HG03060 (cell line): Measurements from ENCODE around the gene SLX4IP.

Source experiments
- ATAC-seq: cut with Tn5 transposase; IDR thresholded peaks from one replicate; pipeline ENCODE4 v1.9.1; 2021; ENCODE audit warnings: low read depth, moderate number of reproducible peaks; ENCODE audit not compliant: unreplicated experiment

The SLX4IP gene

DNA sequence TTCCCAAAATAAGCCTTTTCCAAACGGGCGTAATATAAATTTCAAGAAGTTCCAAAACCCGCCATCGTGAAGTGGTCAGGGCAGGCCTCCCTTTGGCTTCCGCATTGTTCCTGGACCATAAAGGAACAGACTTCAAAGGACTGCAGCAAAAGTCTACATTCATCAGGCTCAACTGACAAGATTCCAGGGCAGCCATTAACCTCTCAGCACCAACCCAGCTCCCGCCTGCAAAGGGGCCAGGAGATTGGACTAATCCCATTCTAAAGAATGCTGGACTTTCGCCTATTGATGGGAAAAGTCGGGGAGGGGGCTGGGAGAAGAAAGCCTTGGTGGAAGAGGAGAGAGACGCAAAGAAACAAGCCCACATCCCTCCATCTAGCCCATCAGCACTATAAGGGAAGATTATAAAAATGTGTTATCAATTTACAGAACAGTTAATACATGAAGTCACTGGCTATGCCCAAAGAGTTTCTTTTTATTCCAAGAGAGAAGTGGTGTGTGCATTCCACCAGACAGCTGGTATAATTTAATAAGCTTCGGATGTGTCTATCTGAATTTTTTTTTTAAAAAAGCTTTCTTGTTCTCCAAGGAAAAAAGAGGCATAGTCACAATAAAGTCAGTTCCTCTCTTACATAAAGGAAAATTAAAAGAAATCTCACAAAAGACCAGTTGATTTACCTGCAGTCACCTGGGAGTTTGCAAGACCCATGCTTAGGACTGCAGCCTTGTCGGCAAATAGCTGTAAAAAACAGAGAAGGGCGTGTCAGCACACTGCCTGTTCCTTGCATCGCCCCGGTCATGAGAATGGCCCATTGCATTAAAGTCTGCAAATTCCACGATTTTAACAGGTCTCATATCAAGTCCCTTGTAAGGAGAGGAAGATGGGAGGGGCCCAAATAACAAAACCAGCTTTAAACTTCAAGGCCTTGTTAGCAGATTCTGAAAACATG lies 220.9 kb downstream of the SLX4IP start:
- ATAC-seq, result no peak

DNA sequence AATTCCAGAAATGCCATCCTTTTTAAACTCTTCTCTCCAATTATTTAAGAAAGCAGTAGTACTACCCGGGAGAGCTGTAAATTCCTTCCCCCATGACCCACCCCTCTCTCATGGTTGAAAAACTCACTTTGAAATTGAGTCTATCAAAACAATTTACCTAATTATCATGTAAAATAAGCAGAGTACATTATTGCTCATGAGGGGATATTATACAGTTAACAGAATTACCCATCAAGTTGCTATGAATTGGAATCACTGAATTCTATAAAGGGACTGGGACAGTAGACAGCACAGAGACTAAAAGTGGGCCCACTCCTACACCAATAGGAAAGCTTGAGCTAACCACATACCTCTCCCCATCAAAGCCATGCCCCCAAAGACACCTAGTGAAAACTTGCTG lies 222.3 kb downstream of the SLX4IP start:
- no peak for ATAC-seq

DNA sequence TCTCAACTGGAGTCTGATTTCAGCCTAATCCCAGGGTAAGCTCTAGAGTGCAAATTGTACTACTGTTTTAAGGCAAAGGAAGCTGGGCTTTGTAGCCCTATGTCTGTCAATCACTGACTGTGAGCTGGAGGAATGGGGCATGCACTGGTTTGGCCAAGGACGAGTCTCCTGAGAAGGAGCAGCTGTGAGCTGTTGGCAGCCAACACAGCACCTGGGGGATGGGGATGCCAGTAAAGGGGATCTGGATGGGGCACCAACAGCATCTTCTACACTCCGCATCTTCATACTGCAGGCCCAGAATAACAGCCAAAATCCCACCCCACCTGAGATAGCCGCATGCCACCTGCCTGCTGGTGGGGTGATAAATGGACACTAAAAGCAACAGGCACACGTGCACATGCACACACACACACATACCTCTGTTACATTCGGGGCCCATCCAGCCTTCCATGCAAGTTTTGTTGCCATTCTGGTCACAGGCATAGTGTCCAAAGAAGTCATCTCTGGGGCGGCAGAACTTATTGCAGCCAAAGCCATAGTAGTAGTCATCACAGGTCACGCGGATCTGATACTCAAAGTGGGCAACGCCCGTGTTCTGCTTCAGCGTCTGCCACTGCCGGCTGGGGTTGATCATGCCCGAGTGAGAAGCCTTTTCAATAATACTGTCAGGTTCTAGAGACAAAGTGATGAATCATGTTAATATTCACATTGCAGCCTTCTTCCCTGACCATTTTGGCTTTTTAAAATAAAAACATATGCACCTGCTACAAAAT lies 223.1 kb downstream of the SLX4IP start:
- no peak for ATAC-seq

DNA sequence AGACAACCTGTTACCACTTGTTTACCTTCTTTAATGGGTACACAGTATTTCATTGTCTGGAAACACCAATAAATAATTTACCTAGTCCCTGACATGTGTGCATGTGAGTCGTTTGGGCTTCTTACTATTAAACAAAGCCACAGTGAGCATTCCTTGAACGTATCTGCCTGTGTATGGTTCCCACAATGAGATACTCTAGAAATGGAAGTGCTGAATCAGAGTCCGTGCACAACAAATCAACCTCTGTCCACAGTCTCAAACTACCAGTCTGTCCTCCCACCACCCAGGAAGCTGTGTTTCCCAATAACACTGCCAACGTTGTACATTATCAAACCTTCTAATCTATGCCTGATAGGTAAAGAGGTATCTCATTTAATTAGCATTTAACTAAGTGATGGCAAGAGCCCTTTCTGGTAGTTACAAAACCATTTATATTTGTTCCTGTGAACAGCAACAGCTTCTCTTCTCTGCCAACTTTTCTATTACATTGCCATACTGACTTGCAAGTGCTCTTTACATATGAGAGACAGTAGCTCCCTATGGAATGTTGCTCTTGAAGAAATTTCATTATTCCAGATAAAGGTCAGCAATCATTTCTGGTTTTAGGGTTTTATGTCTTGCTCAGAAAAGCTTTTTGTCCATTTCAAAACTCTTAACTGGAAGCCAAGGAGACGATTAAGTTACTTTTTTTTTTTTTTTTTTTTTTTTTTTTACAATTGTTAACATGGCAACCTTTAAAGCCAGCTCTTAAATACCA lies 223.9 kb downstream of the SLX4IP start:
- ATAC-seq, result no peak

DNA sequence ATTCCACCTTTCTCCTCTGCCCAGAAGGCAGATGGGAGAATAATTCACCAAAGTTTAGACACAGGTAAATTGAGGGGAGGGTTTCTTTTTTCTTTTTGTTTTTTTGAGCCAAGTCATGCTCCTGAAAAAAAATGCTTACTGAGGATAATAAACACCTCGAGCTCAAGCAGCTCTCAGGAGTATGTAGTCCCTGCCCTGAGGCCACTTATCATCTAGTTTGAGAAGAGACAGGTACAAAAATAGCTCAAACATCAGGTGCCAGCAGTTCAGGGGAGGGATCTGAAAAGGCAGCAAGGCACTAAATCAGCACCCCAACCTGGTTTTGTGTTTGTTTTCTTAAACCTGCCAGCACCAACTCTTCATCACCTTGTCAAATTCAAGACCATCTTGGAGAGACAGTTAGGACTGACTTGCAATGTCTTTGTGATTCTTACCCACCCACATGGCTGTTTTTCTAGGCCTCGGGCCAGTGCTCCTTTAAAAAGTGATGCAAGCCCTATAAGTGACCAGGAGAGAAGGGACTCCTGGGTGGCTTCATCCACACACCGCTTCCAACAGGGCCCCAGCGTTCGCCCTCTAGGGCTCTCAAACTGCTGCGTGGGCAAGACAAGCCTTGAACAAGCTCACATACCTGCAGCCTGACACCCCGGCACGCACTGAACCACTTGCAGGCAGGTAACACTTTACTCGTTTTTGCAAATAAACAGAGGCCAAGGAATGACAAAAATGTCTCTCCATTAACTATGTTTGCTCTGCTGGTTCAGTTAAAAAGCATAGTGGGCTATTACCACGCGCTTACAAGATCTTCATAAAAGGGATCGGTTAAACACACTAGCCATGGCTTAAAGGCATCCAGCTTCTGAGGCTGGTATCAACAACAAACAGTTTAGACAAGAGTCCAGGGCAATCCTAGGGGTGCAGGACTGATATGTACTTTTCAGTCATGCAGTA lies 224.8 kb downstream of the SLX4IP start:
- ATAC-seq, result no peak

DNA sequence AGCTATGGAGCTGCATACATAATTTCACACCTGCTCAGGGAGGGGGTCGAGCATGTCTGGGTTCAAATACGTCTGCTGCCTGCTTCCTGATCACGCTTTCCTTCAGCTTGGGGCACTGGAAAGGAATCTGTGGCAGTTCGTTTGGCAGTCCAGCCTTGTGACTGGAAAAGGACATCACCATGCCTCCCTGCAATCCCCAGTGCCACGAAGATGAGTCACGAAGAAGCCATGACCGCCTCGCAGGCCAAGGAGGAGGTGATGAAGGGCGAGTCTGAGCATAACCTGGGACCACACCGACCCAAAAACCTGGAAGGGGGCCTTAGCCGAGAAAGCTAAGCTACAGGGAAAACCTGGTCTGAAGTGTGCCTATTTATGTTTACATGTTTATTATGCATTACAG lies 225.6 kb downstream of the SLX4IP start:
- no peak for ATAC-seq

DNA sequence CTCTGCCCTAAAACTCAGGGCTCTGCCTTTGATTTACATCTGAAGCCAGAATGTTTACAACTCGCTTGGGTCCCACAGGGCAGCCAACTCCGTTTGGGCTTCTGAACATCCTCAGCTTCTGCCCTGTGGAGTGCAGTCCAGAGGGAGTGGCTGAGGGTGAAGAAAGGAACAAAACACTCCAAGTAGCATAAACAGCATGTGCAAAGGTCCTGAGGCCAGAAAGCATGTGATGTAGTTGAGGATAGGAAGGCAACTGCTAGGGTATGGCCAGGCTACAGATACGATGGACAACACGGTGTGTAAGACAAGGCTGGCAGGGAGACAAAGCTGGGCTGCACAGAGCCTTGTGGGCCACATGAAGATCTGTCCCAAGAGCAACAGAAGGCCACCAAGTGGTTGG lies 226.2 kb downstream of the SLX4IP start:
- no peak for ATAC-seq

DNA sequence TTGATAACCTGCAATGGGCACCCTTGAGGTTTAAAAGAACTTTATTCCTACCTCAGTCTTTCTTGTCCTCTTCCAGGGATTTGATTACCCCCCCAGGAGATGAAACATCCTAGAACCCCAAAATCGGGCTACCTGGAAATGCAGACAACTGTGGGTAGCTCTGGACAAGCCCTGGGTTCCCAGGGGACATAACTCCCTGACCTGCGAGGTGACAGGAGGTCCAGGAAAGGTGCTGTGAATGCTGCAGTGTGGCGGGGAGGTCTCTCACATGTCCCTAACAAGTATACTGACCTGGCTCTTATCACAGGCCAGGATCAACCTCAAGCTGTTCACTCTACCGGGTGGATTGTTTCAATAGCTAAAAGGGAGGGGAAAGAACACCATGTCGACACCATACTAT lies 227.0 kb downstream of the SLX4IP start:
- no peak for ATAC-seq

DNA sequence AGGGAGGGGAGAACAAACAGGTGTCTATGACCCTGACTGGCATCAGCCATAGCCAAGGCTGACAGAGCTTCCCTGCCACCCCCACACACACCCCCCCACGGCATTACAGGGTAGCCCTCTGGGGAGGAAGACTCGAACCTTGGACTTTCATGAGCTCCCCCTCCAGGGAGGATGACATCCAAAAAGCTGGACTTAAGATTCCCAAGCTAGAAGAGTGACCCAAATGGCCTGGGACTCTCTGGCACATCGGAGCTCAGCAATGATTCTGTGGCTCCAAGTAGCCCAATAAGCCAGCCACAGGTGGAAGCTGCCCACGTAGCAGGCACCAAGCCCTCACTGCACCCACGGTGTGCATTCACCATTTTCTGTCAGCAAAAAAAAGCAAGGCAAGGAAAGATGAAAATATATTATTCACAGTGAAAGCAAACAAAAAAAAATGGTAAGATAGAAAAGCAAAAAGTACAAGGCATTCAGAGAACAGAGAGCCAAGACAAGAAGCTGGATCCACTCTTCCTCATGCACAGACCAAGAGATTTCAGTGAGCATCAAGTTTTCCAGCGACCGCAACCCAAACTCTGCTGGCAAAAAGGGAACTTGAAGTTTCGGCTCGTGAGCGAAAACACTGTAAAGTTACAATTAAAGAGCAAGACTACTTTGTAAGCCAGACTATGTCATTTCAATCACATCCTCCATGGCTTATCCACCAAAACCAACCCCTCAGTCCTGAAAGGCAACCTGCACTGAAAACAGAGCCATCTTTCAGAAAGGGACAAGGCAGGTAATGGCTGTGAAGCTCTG lies 227.8 kb downstream of the SLX4IP start:
- ATAC-seq, result no peak

DNA sequence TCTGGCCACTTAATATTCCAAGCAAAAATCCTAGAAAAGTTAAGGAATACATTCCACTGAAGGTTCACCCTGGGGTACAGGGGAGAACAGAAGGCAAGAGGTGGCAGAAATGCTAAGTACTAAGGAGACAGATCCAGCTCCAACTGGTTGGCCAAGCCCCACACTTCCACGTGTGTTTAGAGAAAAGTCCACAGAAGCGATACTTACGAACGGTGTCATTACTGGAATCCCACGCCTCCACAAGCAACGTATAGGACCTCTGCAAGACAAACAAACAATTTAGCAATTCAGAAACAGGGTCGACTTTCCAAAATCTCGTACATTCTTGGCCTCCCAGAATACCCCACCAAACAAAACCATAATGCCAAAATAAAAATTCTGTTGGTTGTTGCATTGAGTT lies 228.7 kb downstream of the SLX4IP start:
- no peak for ATAC-seq

DNA sequence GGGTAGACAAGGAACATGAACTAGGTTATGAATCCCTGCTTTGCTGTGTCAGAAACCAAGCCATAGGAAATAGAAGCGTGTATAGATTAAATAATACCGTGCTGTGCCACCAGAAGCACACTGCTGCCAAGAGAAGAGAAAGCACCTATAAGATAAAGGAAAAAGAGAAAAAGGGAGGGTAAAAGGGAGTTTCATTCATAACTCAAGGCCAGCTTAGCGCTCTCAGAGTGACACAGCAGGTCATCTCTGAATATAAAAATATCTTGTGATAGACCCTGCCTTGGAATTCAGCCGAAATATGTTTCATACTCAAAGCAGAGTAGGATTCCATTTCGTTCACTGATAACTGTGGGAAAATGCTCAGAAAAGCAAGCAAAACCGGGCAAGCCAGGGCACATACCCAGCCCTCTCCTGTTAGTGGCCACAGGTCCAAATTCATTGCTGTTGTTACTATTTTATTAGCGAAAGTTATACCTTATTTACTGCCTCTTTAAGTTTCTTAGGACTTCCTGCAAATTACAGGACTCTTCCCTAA lies 230.0 kb downstream of the SLX4IP start:
- ATAC-seq, result no peak

DNA sequence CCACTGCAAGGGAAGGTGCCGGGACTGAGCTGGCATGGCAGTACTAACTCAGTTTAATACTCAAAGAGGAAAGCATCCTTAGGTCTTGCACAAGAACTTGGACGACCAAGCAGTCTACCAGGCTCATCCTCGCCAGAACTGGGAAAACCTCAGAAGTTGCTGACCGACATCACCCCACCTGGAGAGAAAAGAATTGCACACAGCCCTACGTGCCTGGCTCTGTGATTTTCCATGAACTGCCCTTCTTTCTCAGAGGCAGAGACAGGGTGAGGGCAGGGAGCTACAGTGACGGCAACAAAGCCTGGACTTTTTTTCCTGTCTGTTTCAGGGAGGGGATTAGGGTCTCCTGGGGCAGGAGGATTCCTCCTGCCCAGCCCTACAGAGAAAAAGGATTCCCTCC lies 230.7 kb downstream of the SLX4IP start:
- ATAC-seq, result no peak

DNA sequence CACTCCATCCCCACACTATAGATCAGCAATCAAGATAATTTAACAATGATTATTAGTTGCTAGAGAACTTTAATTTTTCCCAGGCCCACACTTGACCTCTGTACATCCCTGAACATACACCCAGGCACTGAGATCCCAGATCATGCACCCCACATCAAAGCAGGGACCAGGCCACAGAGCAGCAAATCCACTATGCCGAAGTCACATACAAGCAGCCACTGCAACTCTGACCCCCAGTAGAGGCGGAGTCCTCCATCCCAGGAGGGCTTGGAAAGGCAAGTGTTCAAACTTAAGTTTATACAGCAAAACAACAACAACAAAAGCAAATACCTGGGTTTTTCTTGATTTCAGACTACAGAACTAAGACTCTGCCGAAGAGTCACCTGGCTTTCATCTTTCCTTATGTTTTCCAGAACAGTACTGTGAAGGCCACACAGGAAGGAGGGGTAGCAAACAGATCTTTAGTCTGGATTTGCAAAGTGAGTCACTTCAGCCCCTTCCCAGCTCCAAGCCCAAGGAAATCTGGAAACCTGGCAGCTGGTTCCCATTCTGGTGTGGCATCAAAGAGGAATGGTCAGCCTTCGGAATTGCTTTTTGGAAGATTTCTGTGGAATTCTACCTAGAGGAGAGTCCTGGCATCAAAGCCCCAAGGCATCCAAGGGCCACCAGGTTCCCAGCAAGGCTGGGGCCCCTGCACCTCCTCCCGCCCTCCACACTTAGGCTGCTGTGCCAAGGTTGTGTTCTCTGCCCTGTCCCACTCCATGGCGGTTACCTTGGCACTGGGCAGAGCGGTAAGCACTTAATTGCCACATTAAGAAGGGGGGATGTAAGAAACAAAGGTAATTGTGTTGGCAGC lies 231.3 kb downstream of the SLX4IP start:
- no peak for ATAC-seq

DNA sequence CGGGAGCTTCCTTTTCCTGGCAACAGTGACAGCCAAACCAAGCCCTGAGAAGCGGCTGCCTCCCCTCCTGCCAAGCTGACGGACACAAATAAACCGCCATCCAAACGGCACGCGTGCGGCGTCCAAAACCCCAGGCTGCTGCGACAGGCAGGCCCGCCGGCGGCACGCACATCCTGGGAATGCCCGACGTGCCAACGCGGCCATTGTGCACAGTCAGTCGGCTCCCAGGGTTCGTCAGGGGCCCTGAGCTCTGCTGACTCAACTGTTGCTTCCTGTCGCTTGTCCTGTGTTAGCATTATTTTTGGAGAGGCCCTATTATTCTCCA lies 231.9 kb downstream of the SLX4IP start:
- no peak for ATAC-seq

DNA sequence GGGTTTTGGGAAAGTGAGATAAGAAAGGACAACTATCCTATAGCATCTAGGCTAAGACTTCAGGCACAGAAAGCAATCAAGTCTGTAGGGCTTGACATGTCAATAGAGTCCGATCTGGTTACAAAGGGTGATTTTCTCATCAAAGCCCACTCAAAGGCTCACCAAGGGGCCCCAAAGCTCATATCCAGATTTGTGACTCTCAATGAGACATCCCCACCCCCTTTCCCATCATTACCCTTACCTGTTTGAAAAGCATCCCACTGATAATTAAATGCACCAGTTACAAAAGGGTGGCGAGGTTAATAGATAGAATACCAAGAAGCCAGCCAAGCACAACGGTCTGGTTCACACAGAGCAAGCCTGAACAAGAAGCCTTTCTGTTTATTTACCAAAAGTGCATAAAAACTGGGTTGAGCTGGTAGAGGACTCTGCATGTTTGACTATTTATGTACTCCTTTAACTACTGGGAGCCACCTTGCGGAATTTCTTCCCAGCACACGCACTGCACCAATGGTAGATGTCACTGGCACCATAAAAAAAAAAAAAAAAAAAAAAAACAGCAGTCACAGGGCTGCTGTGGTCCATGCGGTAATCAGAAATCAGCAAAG lies 232.6 kb downstream of the SLX4IP start:
- ATAC-seq, result no peak

DNA sequence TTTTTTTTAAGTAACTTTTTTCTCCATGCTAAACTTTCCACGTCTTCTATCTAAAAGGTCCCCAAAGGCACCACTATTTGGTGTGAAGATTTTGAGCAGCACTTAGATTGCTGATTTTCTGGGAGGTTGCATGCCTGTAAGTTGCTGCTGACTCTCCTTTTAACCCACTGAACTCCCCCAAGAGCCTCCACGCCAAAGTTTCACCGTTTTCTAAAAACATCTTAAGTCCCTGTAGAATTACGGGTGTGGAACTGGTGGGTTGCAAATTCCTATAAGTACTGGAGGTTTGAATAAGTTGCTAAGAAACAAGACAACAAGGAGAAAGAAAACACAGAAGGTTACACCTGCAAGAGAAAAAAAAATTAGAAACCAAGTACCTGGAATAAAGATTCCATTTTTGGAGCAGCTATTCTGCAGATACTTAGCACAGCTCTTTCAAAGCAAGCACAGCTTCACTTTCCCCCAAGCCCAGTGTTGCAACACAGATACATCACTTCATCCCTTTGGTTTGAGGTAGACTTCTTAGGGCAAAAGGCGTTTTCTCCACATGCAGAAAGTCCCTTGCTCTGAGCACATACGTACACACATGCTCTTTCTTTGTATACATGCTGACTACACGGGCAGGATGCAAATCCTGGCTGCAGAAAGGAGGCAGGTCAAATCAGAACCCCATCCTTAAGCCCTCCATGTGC lies 233.7 kb downstream of the SLX4IP start:
- no peak for ATAC-seq

DNA sequence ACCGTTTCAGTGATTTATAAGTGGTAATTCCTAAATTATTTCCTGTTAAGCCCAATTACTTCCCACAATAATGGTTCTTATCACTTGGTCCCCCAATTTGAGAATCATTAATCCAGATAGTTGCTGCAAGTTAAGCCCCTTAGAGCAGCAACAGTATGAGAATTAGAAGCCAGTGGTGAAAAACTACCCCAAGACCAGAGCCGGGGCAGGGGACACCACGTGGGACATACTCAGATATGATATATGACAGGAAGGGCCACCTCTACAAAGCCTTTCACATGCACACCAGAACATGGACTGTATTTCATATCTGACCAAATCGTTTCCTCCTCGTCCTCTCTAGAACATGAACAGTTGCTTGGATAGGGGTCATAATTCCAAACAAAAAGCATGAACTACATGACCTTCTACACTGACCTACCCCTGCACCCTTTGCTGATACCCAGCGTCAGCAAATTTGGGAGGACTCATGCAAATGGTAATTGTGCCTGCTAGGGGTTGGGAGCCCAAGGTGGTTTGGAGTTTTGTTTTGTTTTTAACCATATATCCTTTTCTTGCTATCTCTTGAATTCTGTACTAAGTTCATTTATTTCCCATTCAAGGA lies 234.8 kb downstream of the SLX4IP start:
- ATAC-seq, result no peak
